NCI-H1436 (cell line): ENCODE results near the gene FOLR2.
"Not testable (repeated sequence)": the region's sequence is repeated elsewhere in the genome, so short reads cannot be mapped to it uniquely, and the experiment has no call there.

Experiments
- DNase-seq: peaks from one replicate; lab custom pipeline; 2025; lab: John Stamatoyannopoulos, UW

Gene FOLR2

DNA sequence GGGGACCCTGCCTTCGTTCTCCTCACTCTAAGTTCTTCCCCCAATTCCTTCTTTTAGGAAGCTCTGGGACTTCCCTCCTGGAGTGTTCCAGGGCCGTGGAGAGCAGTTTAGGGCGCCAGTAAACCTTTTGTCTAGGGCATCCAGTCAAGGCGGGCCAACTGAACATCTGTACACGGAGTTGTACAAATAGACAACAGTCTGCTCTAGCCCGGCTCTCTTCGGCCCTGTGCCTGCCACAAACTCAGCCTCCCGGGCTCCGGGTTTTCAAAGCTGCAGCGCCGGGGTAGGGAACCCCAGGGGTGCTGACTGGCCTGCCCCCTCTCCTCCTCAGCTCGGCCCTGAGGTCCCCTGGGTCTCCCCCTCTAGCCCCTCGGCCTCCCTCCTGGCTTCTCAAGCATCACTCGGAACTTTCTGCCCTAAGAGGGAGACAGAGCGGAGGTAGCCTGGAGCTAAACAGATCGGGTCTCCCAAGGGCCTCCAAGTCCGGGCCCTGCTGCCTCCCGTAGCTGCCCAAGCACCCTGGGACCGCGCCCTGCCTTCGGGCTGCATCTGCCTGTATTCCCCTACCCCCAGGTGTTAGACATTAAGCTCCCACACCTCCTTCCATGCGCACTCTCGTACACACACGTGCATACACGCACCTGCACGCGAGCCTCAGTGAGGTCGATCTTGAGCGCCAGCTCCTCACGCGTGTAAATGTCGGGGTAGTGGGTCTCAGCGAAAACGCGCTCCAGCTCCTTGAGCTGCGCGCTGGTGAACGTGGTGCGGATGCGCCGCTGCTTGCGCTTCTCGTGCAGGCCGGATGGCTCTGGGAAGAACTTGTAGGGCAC, 24.1 kb downstream of the FOLR2 start:
- DNase-seq = no peak

DNA sequence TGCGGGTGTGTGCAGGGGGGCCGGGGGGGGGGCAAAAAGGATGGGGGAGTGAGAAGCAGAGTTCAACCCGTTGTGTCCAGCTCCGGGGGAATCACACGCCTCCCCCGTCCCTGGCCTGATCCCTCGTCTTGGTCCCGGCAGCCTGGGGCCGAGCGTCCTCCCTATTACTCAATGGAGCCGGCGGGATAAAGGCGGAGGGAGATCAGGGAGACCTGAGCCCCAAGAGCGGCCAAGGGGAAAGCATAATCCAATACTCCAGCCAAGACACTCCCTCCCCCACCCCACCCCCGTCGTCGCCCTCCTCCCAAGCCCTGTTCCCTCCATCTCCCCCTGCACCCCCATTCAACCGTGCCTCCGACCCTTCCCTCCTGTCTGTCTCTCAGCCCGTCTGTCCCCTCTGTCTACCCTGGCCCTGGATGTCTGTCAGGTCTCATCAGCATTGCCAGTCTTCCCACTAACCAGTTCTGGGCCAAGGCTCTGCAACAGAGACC, 24.7 kb downstream of the FOLR2 start:
- no peak for DNase-seq

DNA sequence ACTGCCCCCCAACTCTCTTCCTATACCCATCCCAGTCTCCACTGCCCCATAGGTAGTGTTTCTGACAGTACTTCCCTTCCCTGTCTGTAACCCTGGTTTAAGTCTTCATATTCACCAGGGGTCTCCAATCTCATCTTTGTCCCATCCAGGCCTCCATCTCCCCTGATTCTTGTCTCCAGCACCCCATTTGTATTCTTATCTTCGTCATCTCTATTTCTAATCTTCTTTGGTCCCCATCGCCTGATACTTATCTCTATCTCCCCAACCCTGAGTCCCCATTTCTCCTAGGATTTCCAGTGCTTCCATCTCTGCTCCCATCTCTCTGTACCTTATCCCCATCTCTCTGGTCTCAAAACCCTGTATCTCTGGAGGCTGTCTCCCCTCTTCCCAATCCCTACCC, 25.5 kb downstream of the FOLR2 start:
- no peak for DNase-seq

- no peak for DNase-seq
Observed at GRCh38 chr11:72243173-72244059, 26.8 kb downstream of the FOLR2 start.

GRCh38 chr11:72244060-72244360, 27.4 kb downstream of the FOLR2 start, which contains the start of gene PHOX2A:
TSS of gene PHOX2A (minus strand) at chr11:72244176. CDS start at chr11:72244004, 172 bp downstream.
- DNase-seq = no peak

DNA sequence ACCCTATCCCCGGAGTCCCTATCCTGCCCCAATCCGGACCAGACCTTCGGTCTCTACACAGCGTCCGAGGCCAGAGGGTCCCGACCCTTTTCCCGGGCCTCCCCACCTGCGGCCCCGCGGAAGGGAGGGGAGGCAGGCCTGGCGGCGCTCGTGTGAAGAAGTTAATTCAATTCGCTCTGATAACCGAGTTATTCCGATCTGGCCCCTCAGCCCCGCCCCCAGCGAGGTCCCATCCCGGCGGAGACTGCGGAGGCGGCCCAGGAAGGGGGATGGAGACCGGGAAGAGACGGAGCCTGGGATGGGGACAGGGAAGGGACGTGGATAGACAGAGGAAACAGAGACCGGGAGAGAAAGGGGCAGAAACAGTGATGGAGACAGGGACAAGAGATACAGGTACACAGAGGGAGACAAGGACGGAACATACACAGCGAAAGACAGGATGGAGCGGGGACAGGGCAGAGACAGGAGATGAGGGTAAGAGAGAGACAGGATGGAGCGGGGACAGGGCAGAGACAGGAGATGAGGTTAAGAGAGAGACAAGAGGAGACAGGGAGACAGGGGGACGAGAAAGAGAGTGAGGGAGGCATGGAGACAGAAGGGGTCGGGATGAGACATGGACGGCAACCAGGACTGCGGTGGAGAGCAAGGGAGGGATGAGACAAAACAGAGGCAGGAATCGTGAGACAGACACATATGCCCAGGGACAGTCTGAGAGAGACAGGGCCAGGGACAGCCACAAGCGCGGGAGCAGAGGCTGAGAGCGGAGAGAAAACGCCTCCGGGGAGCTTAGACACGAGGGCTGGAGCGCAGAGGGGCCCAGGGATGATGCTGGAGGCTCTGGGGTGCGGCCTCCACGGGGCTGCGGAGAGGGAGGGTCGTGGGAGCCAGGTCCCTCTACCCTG, 28.0 kb downstream of the FOLR2 start:
- DNase-seq = no peak

- DNase-seq = no peak
Observed at GRCh38 chr11:72245263-72245816, 28.7 kb downstream of the FOLR2 start.

DNA sequence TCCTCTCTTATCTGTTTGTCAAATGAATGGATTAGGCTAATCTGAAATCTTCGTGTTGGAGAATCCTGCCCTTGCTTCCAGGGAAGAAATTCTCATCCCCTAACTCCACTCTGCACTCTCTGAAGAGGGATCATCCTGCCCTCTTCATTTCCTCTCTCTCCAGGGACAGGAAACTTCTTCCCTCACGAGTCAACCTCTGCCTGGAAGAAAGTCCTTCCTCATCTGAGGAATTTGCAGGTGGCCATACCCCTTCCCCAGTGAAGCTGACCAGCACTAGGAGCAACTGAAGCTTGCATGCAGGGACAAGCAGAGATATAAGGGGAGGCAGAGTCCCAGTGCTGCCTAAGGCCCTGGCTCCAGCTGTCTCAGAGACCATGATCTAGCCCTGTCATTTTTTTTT, 31.0 kb downstream of the FOLR2 start:
- no peak for DNase-seq

DNA sequence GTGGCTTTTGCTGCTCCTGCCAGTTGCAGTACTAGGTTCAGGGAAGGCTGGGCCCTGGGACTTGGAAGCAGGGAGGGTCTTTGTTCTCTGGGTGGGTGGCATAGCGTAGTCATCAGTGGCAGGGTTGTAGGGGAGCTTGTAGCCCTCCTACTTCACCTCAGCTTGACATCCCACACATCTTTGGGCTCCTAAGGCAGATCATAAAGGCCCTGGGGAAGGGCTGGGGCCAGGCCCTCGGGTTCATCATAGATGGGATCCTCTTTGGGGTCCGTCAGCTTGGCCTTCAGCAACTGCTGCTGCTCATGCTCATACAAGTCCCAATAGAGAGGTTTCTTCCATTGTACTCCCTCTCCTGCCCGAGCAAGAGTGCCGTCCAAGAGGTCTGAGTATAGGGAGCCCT, 33.4 kb downstream of the FOLR2 start:
- DNase-seq = no peak

DNA sequence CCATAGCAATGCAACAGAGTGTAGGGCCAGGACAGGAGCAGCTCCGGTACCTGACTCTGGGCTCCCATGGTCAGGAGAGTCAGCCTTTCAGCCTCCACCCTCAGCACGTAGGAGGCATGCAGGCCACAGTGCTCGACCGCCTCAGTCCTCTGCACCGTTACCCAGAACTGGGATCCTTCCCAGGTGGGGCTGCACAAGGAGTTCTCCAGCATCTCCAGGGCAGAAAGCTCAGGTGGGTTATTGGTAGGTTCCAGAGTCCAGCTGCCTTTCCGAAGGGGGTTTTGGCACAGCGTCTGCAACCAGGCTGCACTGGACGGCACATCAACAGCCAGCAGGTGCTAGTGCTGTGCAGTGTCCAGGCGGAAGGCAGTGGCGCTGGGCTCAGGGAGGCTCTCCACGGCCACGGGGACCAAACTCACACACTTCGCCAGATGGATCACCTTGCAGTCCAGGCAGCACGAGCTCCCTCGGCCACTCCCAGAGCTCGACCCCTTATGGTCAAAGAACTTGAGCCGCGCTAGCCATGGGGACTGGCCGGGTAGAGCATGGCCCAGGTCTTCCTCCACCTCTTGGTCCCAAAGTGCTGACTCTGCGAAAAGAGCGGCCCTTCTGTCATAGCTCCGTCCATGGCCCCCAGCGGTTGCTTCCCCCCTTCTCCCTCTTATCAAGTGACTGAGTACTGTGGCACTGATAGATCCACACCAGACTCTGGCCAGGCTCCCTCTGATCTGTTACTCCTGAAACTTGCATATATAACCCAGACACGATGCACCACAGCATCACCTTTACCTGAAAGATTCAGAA, 34.3 kb downstream of the FOLR2 start:
- DNase-seq = no peak

GRCh38 chr11:72251614-72252013, 35.0 kb downstream of the FOLR2 start:
- no peak for DNase-seq

DNA sequence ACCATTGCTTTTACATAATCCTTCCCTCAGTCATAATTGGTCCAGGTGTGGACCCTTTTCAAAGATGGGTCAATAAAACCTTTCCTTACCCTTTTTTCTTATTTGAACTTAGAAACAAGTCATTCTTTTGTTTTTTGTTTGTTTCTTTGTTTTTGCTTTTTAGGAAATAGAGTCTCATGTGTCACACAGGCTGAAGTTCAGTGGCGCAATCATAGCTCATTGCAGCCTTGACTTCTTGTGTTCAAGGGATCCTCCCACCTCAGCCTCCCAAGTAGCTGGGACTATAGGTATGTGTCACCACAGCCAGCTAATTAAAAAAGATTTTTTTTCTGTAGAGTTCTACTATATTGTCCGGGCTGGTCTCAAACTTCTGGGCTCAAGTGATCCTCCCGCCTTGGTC, 36.8 kb downstream of the FOLR2 start:
- no peak for DNase-seq

DNA sequence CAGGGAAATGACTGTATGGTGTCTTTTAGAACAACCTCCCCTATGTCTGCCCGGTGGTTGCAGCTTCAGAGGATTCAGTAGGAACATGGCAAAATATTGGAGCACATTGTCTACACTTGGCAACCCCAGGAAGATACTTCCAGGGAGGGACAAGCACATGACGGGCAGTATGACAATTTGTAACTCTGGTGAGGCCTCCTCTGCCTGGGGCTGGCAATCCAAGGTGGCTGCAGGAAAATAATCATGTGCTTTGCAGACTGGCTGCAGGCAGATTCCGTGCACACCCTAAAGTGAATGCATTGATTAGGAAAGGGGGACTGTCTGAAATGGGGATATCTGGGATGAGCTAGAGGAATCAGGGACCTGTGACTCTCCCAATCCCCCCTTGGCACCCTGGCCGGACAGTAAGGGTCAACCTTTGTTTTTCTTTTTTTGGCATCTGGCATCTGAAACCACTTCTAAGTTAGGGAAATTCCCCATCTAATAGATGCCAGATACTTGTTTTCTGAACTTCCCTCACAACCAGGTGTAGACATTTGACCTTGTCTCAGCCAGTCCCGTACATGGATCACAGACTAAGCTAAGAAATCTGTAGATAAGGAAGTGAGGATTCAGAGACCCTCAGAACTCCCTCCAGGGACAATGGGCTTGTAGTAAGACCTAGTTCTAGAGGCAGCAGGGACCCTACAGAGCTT, 37.9 kb downstream of the FOLR2 start:
- DNase-seq = no peak

GRCh38 chr11:72257570-72257969, 41.0 kb downstream of the FOLR2 start:
- no peak for DNase-seq

DNA sequence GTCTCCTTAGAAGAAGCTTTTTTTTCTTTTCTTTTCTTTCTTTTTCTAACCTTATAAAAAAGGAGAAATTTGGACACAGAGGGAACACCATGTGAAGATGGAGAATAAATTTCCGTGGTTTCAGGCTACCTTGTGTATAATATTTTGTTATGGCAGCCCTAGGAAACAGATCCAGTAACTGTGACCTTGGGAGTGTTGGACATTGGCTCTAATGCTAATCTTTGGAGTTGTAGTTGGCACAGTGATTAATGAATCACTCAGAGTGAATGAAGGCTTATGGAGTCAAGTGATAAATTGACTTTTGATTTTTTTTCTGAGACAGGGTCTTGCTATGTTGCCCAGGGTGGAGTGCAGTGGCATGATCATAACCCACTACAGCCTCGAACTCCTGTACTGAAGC, 42.9 kb downstream of the FOLR2 start:
- no peak for DNase-seq

DNA sequence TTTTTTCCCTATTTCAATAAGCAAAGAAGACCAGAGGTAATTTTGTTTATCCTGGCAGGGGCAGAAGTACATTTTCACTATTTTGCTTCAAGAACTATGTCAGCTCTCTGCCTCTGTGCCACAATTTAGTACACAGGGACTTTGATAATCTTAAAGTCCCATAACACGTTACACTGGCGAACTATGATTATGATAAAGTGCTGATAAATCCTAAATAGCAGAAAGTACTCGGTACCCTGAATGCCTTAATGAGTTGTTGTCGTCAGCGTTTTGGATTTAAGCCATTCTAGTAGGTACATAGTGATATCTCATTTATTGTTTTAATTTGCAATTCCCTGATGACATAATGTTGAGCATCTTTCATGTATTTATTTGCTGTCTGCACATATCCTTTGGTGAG, 44.0 kb downstream of the FOLR2 start:
- DNase-seq = no peak

DNA sequence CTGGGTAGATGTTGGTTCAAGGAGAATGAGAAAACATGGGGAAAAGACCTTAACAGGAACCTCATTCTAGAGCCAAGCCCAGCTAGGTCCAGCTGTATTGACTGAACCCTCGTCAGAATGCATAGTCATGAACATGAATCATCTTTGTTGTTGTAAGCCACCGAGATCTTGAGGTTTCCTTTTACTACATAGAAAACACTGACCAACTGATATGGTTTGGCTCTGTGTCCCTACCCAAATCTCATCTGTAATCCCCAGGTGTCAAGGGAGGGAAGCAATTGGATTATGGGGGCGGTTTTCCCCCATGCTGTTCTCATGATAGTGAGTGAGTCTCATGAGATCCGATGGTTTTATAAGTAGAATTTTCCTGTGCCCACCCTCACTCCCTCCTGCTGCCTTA, 46.8 kb downstream of the FOLR2 start:
- DNase-seq = no peak

DNA sequence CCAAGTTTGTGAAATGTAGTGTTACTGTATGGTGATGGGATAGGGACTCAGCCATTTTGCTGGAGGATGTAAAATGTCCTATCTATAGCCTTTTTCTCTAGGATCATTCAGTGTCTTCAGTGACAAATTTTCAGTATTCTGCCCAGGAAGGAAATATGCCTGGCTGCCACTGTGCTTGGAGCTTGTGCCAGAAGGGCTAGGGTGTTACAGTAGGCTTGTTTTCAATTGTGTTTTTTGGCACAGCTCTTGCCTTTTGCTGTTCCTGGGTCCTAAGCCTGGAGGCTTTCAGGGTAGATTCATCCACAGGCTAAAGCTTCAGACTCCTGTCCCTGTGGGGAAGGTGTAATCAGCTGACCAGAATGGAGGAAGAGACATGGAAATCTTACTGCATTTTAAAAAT, 49.4 kb downstream of the FOLR2 start:
- DNase-seq = no peak

- DNase-seq = not testable (repeated sequence)
Observed at GRCh38 chr11:72266960-72267359, 50.4 kb downstream of the FOLR2 start.

DNA sequence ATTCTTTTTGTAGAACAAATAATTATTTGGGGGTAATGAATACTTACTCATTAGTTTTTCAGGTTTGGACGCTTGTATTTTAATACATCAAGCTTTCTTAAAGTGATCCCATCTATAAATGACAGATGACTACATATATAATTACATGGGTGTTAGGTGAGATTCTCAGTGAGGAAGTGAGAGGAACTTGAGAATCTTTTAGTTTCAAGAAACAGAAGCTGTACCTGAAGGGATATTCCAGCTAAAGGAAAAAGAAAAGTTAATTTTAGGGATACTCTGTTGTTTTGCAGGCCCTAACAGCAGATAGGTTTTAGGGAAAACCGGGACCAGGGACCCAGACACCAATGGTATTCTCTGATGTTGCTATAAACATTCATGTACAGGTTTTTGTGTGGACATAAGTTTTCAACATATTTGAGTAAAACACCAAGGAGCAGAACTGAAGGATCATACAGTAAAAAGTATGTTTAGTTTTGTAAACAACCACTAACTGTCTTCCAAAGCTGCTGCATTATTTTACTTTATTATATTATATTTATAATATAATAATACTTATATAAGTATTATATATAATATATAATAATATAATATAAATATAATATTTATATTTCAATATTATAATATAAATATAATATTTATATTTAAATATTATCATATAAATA, 51.5 kb downstream of the FOLR2 start:
- DNase-seq = no peak
